Prostate gland (tissue), 2 donors: Measurements from ENCODE around the gene MTPN. TPM values are rescaled to one million over a fixed set of nuclear protein-coding genes. Genes with fewer than 3 reads are reported as not detected.

Experiments used
- DNase-seq: peaks from one replicate; pipeline ENCODE4 v3.0.0-alpha.2; 2019; ENCODE audit warnings: low spot score
- H3K27ac ChIP-seq, 2 donors: fragments of 200-600 bp; sonication (generic); 2 replicates each; pipeline ENCODE4 v1.5.1; 2017 to 2019
- H3K27me3 ChIP-seq: fragments of 200-600 bp; sonication (generic); replicated peaks from 2 replicates; pipeline ENCODE4 v1.5.1; 2019; ENCODE audit not compliant: insufficient read depth
- H3K36me3 ChIP-seq, 2 donors: fragments of 200-600 bp; sonication (generic); 1 replicate in 1 of 2; 2 replicates in 1 of 2; pipeline versions ENCODE4 v1.5.1 to v1.8.1; 2017 to 2019
- H3K4me1 ChIP-seq: fragments of 200-600 bp; sonication (generic); replicated peaks from 2 replicates; pipeline ENCODE4 v1.5.1; 2019
- H3K4me3 ChIP-seq, 2 donors: fragments of 200-600 bp; sonication (generic); 2 replicates each; pipeline ENCODE4 v1.5.1; 2017 to 2019
- H3K9me3 ChIP-seq: fragments of 200-600 bp; sonication (generic); 2 replicates; pipeline ENCODE4 v1.5.1; 2017
- POLR2A ChIP-seq: fragments of 450-650 bp; IDR thresholded peaks from one replicate; pipeline ENCODE4 v1.6.1; 2016; ENCODE audit warnings: antibody characterized with exemption, mild to moderate bottlenecking
- POLR2AphosphoS5 ChIP-seq: sonication (generic); formaldehyde crosslinking; IDR thresholded peaks from one replicate; pipeline ENCODE4 v1.6.1; 2017; ENCODE audit warnings: antibody characterized with exemption
- WGBS: methylation state at CpG from one replicate; pipeline ENCODE4 v1.1.5; 2018; 5-methylcytosine and 5-hydroxymethylcytosine counted together
- intact Hi-C: fragments of 100-400 bp; cut with DNase I; formaldehyde crosslinking; loops from one replicate; pipeline ENCODE4 v1.14.2; 2022
- total RNA-seq, 2 donors: library from RNA; depleted of rRNA; stranded (reverse); fragments of >200 nt; gene quantifications; one replicate each; pipeline ENCODE4 v1.1.0, GENCODE V29; 2016
- TF ChIP-seq, protein P1 (sequence below), 4 experiments: fragments of 200-600 bp in 2 of 4; fragments of 450-650 bp in 2 of 4; sonication (generic) in 2 of 4; IDR thresholded peaks; 1 replicate in 3 of 4; 2 replicates in 1 of 4; pipeline ENCODE4 v1.5.1; 2016 to 2019; ENCODE audit warnings: antibody characterized with exemption in 4 of 4, mild to moderate bottlenecking in 2 of 4, moderate library complexity in 2 of 4

MTPN gene
- total RNA-seq, 2 donors from 2014 or later: 85.6 to 137 TPM

DNA sequence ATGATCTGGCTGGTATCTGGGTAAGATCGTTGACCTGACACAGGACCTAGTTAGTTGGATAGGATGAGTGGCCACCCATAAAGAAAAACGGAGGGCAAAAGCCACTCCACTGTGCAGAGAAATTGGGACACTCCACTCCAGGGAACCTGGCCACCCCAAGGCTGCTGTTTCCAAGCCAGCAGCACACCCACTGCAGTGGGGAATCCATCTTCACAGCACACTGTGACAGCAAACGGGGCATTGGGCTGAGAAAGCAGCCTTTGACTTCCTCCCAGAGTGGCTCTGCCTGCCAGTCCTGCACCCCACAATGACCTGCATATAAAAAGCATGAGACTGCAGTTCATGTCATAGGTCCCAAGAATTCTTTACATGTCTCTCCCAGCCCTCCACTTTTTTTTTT, 52.9 kb downstream of the MTPN start:
- DNase-seq: no peak
- Histone ChIP-seq H3K9me3 (no peaks in the 10 kb centered on the region), H3K4me1 (no peaks in the 10 kb centered on the region), H3K4me3 (no peak overlapping the region), H3K27me3 (no peaks in the 10 kb centered on the region), H3K36me3 (no peaks in the 10 kb centered on the region), H3K27ac (no peak overlapping the region)
- intact Hi-C loops: no loop called here
- 77% methylated on average over 3 of the region's 3 CpGs for WGBS
- TF ChIP-seq, protein P1, sequence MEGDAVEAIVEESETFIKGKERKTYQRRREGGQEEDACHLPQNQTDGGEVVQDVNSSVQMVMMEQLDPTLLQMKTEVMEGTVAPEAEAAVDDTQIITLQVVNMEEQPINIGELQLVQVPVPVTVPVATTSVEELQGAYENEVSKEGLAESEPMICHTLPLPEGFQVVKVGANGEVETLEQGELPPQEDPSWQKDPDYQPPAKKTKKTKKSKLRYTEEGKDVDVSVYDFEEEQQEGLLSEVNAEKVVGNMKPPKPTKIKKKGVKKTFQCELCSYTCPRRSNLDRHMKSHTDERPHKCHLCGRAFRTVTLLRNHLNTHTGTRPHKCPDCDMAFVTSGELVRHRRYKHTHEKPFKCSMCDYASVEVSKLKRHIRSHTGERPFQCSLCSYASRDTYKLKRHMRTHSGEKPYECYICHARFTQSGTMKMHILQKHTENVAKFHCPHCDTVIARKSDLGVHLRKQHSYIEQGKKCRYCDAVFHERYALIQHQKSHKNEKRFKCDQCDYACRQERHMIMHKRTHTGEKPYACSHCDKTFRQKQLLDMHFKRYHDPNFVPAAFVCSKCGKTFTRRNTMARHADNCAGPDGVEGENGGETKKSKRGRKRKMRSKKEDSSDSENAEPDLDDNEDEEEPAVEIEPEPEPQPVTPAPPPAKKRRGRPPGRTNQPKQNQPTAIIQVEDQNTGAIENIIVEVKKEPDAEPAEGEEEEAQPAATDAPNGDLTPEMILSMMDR (IDR thresholded peaks at IDR 0.05): no peak
- TF ChIP-seq POLR2A (no peak), POLR2AphosphoS5 (no peak)

DNA sequence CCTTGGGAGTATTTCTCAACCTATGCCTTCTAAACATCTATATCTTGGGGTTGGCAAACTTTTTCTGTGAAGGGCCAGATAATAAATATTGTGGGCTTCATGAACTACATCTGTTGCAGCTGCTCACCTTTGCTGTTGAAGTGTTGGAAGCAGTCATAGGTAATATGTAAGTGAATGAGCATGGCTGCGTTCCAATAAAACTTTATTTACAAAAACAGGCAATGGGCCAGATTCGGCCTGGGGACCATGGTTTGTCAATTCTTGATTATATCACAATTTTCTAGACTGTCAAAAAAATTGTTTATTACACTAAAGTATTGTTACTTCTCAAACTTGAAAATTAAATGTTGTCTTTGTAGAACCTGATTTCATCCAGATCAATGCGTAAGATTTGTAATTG, 54.9 kb downstream of the MTPN start:
- Histone ChIP-seq H3K36me3 (no peaks in the 10 kb centered on the region), H3K27ac (no peak overlapping the region), H3K9me3 (no peaks in the 10 kb centered on the region), H3K27me3 (no peaks in the 10 kb centered on the region), H3K4me3 (no peak overlapping the region), H3K4me1 (no peaks in the 10 kb centered on the region)
- WGBS: 94% methylated on average over 3 of the region's 3 CpGs
- TF ChIP-seq POLR2AphosphoS5: no peak
- TF ChIP-seq, protein P1 (IDR thresholded peaks at IDR 0.05): no peak
- TF ChIP-seq POLR2A: no peak
- intact Hi-C loops: no loop called here
- no peak for DNase-seq

DNA sequence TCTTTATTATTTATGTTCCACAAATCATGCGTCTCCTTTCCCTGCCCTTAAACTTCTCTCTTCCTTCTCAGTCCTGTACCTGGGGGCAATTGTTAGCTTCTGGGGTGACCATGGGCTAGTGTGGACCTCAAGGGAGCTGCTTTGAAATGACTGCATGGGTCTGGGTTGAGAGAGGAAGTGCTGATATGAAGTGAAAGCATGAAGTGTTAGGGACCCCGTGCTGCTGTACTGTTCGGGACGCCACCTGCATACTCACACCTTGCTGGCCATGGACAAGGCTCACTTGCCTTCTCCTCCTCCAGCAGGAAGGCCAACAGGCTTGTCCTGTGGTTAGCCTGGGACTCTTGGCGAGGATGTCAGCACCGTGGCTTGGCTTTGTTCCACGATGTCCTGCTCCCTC, 56.7 kb downstream of the MTPN start:
- Histone ChIP-seq H3K4me1 (no peaks in the 10 kb centered on the region), H3K4me3 (no peak overlapping the region), H3K9me3 (no peaks in the 10 kb centered on the region), H3K27ac (no peak overlapping the region), H3K36me3 (no peaks in the 10 kb centered on the region), H3K27me3 (no peaks in the 10 kb centered on the region)
- no peak for DNase-seq
- intact Hi-C loops: no loop called here
- no peak for TF ChIP-seq POLR2AphosphoS5
- TF ChIP-seq, protein P1 (IDR thresholded peaks at IDR 0.05): no peak
- no peak for TF ChIP-seq POLR2A
- 85% methylated on average over 7 of the region's 7 CpGs for WGBS

DNA sequence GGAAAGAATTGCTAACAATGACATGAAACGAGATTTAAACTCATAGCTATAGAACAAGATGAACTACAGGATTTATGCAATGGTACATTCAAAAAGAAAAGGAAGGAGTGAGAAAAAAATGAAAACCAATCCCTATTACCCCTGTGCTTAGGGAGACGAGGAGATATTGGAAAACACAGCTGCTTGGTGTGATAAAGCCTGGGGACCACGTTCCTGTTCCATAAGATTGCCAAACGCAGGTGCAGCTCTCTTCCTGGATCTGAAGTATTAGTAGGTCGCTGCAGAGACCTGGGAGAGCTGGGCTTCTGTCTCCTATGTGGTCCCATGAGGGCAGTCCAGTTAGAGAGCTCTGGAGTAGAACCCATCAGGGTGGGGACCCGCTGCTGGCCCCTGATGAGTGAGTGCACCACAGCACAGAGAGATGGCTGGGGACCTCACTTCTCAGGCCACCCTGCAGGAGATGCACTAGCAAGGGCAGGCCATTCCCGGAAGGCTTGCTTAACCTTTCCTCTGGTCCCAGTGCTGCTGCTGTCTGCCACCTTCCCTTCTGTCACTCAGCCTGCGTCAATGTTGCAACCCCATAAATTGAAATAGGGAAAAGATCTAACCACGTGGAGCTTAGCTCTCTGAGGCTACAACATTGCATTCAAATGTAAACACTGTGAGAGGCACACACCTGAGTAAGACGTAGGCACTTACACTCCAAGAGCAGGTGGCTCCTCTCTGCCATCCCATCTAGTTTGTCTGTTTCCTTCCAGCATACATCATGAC, 57.9 kb downstream of the MTPN start:
- TF ChIP-seq POLR2AphosphoS5: no peak
- TF ChIP-seq, protein P1 (IDR thresholded peaks at IDR 0.05): no peak
- TF ChIP-seq POLR2A: no peak
- Histone ChIP-seq H3K9me3 (no peaks in the 10 kb centered on the region), H3K27ac (no peak overlapping the region), H3K27me3 (no peaks in the 10 kb centered on the region), H3K4me3 (no peak overlapping the region), H3K36me3 (no peaks in the 10 kb centered on the region), H3K4me1 (no peaks in the 10 kb centered on the region)
- intact Hi-C loops: no loop called here
- 59% methylated on average over 10 of the region's 10 CpGs for WGBS
- DNase-seq: no peak

DNA sequence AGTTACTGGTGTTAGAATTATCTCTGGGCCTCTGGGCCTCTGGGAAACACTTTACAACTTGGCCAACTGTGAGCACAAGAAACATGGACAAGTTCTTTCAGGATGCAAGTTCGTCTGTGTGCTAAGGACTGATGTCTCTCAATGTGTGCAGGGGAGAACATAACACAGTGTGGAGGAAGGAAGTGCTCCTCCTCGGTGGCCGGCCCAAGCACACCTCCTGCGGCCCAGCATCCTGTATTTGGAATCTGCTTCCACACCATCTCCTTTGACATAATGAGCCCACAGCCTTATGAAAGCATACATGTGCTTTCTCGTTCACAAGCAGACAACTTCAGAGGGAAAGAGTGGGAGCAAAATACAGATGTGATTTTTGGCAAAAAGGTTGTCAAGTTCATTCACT, 59.0 kb downstream of the MTPN start:
- Histone ChIP-seq H3K9me3 (no peaks in the 10 kb centered on the region), H3K4me3 (no peak overlapping the region), H3K36me3 (no peaks in the 10 kb centered on the region), H3K4me1 (no peaks in the 10 kb centered on the region), H3K27ac (no peak overlapping the region), H3K27me3 (no peaks in the 10 kb centered on the region)
- no peak for DNase-seq
- no peak for TF ChIP-seq POLR2AphosphoS5
- TF ChIP-seq, protein P1 (IDR thresholded peaks at IDR 0.05): no peak
- no peak for TF ChIP-seq POLR2A
- intact Hi-C loops: no loop called here
- WGBS: 59% methylated on average over 5 of the region's 5 CpGs
